Upper lobe of left lung (tissue), 6 donors: Measurements from ENCODE around the gene CKM. TPM values are rescaled to one million over a fixed set of nuclear protein-coding genes. Genes with fewer than 3 reads are reported as not detected.

ENCODE experiments used
- ATAC-seq, 2 donors: fragments of 200-7000 bp; cut with Tn5 transposase; one replicate each; pipeline ENCODE4 v1.9.1; 2022; ENCODE audit warnings: mild to moderate bottlenecking in 2 of 2, moderate library complexity in 2 of 2; ENCODE audit not compliant: low FRiP score in 2 of 2
- DNase-seq, 2 donors: peaks; one replicate each; pipeline ENCODE4 v3.0.0-alpha.2; 2019 to 2020
- H3K27ac ChIP-seq, 4 donors: fragments of 200-600 bp; sonication (generic); one replicate each; pipeline ENCODE4 v1.5.1; 2016 to 2019
- H3K27me3 ChIP-seq, 4 donors: fragments of 200-600 bp; sonication (generic); one replicate each; pipeline ENCODE4 v1.5.1; 2017 to 2019
- H3K36me3 ChIP-seq, 4 donors: fragments of 200-600 bp; sonication (generic); one replicate each; pipeline ENCODE4 v1.5.1; 2016 to 2019
- H3K4me1 ChIP-seq, 4 donors: fragments of 200-600 bp; sonication (generic); one replicate each; pipeline ENCODE4 v1.5.1; 2018 to 2019
- H3K4me3 ChIP-seq, 4 donors: fragments of 200-600 bp; sonication (generic); one replicate each; pipeline ENCODE4 v1.5.1; 2017 to 2019; ENCODE audit warnings: mild to moderate bottlenecking in 2 of 4, moderate library complexity in 1 of 4
- H3K9me3 ChIP-seq, 4 donors: fragments of 200-600 bp; sonication (generic); one replicate each; pipeline ENCODE4 v1.5.1; 2018 to 2019
- CTCF ChIP-seq, 6 experiments: fragments of 450-650 bp in 4 of 6; fragments of 200-600 bp in 2 of 6; sonication (generic) in 2 of 6; IDR thresholded peaks; one replicate each; pipeline ENCODE4 v1.5.1; 2016 to 2019; ENCODE audit warnings: antibody characterized with exemption in 6 of 6
- EP300 ChIP-seq, 4 donors: sonication (generic); formaldehyde crosslinking; IDR thresholded peaks; one replicate each; pipeline ENCODE4 v1.5.1; 2017; ENCODE audit warnings: antibody characterized with exemption in 4 of 4, control low read depth in 2 of 4
- POLR2A ChIP-seq, 4 donors: fragments of 450-650 bp; IDR thresholded peaks; one replicate each; pipeline ENCODE4 v1.5.1; 2016 to 2017; ENCODE audit warnings: antibody characterized with exemption in 4 of 4, mild to moderate bottlenecking in 2 of 4
- POLR2AphosphoS5 ChIP-seq, 2 donors: sonication (generic); formaldehyde crosslinking; IDR thresholded peaks; one replicate each; pipeline ENCODE4 v1.5.1; 2017; ENCODE audit warnings: antibody characterized with exemption in 2 of 2
- WGBS, 2 donors: methylation state at CpG; one replicate each; pipeline ENCODE4 v1.1.5; 2017 to 2018; 5-methylcytosine and 5-hydroxymethylcytosine counted together
- total RNA-seq, 6 donors: library from RNA; depleted of rRNA in 4 of 6; stranded (reverse); fragments of >200 nt in 4 of 6; gene quantifications; one replicate each; pipeline versions ENCODE4 v1.1.0 to v1.2.1, GENCODE V29; 2016 to 2021
- donor health status: DM: no; HTN: no; CAD: no; lungs with moderate emphysema.
- donor health status: DM: no; HTN: yes; CAD: no; lungs with severe emphysema.

The CKM gene
- total RNA-seq, 6 donors from 2014 or later: not detected

- no peak for ATAC-seq
- H3K9me3 ChIP-seq: no peaks in the 10 kb centered on the region
- no peak overlapping the region for H3K4me3 ChIP-seq
- no peak overlapping the region for H3K27ac ChIP-seq
- no peak for DNase-seq
- H3K4me1 ChIP-seq: peaks cover 0 to 2% (median 0%) of the 10 kb centered on the region in 4 donors
- WGBS, 2 donors: 87 to 91% methylated on average over 9 to 12 of the region's 12 CpGs
- TF ChIP-seq CTCF (IDR thresholded peaks at IDR 0.05) (no peak), POLR2AphosphoS5 (IDR thresholded peaks at IDR 0.05) (no peak), POLR2A (IDR thresholded peaks at IDR 0.05) (no peak), EP300 (IDR thresholded peaks at IDR 0.05) (no peak)
- H3K27me3 ChIP-seq: no peaks in the 10 kb centered on the region
- H3K36me3 ChIP-seq: peaks cover 3 to 63% (median 26%) of the 10 kb centered on the region in 4 donors
Observed at GRCh38 chr19:45267296-45267695, 55.4 kb downstream of the CKM start.

- no peak overlapping the region for H3K4me3 ChIP-seq
- H3K4me1 ChIP-seq: no peaks in the 10 kb centered on the region
- 95 to 96% methylated on average over 5 of the region's 5 CpGs for WGBS, 2 donors
- no peak overlapping the region for H3K27ac ChIP-seq
- DNase-seq (no peak), ATAC-seq (peak in 1 of 2 donors; percentile 47)
- TF ChIP-seq EP300 (IDR thresholded peaks at IDR 0.05) (no peak), POLR2AphosphoS5 (IDR thresholded peaks at IDR 0.05) (no peak), POLR2A (IDR thresholded peaks at IDR 0.05) (no peak), CTCF (IDR thresholded peaks at IDR 0.05) (no peak)
- H3K27me3 ChIP-seq: no peaks in the 10 kb centered on the region
- no peaks in the 10 kb centered on the region for H3K9me3 ChIP-seq
- peaks cover 0 to 45% (median 15%) of the 10 kb centered on the region in 4 donors for H3K36me3 ChIP-seq
Observed at GRCh38 chr19:45265375-45265774, 57.3 kb downstream of the CKM start.

- peak in 1 of 2 donors; percentile 63 for DNase-seq
- no peaks in the 10 kb centered on the region for H3K4me1 ChIP-seq
- H3K27ac ChIP-seq: no peak overlapping the region
- H3K4me3 ChIP-seq: no peak overlapping the region
- TF ChIP-seq POLR2A (IDR thresholded peaks at IDR 0.05): no peak
- TF ChIP-seq CTCF (IDR thresholded peaks at IDR 0.05): no peak
- TF ChIP-seq EP300 (IDR thresholded peaks at IDR 0.05): no peak
- no peak for TF ChIP-seq POLR2AphosphoS5 (IDR thresholded peaks at IDR 0.05)
- WGBS, 2 donors: 91 to 99% methylated on average over 11 to 19 of the region's 19 CpGs
- no peaks in the 10 kb centered on the region for H3K27me3 ChIP-seq
- ATAC-seq: peak in 1 of 2 donors; percentile 31
- H3K9me3 ChIP-seq: no peaks in the 10 kb centered on the region
- peaks cover 0 to 40% (median 11%) of the 10 kb centered on the region in 4 donors for H3K36me3 ChIP-seq
Observed at GRCh38 chr19:45264781-45265317, 57.8 kb downstream of the CKM start.

- H3K4me3 ChIP-seq: no peak overlapping the region
- ATAC-seq (no peak), DNase-seq (peak in 1 of 2 donors; percentile 21)
- peaks cover 0 to 27% (median 10%) of the 10 kb centered on the region in 4 donors for H3K36me3 ChIP-seq
- WGBS, 2 donors: 93 to 100% methylated on average over 4 to 11 of the region's 11 CpGs
- TF ChIP-seq EP300 (IDR thresholded peaks at IDR 0.05) (no peak), POLR2A (IDR thresholded peaks at IDR 0.05) (no peak), CTCF (IDR thresholded peaks at IDR 0.05) (no peak)
- no peak overlapping the region for H3K27ac ChIP-seq
- H3K9me3 ChIP-seq: no peaks in the 10 kb centered on the region
- no peaks in the 10 kb centered on the region for H3K4me1 ChIP-seq
- no peaks in the 10 kb centered on the region for H3K27me3 ChIP-seq
Observed at GRCh38 chr19:45263013-45263412, 59.7 kb downstream of the CKM start.

GRCh38 chr19:45262570-45262969 is 60.1 kb downstream of the CKM start:
- ATAC-seq (no peak), DNase-seq (no peak)
- WGBS, 2 donors: 86 to 95% methylated on average over 4 to 5 of the region's 6 CpGs
- Histone ChIP-seq H3K27ac (no peak overlapping the region), H3K4me1 (no peaks in the 10 kb centered on the region), H3K9me3 (no peaks in the 10 kb centered on the region), H3K27me3 (no peaks in the 10 kb centered on the region), H3K4me3 (no peak overlapping the region), H3K36me3 (peaks cover 0 to 22% (median 8%) of the 10 kb centered on the region in 4 donors)
- TF ChIP-seq CTCF (IDR thresholded peaks at IDR 0.05): no peak
